Neural cell (in vitro differentiated cells): ENCODE results near the gene TOLLIP. TPM values are rescaled to one million over a fixed set of nuclear protein-coding genes. Genes with fewer than 3 reads are reported as not detected.
A peak's percentile ranks its signal among the peaks of the same experiment; 100 is the strongest.

Experiments used
- H2AFZ ChIP-seq: fragments of 200-600, 300-800 bp; sonication (generic), shearing (Covaris generic); 2 replicates; pipeline ENCODE4 v1.6.0; 2014; ENCODE audit warnings: low read depth, mild to moderate bottlenecking, antibody characterized with exemption, low read length, moderate library complexity
- H3F3A ChIP-seq: fragments of 200-600 bp; shearing (Covaris generic); 2 replicates; pipeline ENCODE4 v1.6.1; 2016; ENCODE audit warnings: mild to moderate bottlenecking, moderate library complexity, mixed read lengths, antibody characterized with exemption, low read length; ENCODE audit not compliant: insufficient read depth, poor library complexity, severe bottlenecking
- H3K27ac ChIP-seq: fragments of 200-600, 300-800 bp; sonication (generic), shearing (Covaris generic); 2 replicates; pipeline ENCODE4 v1.5.1; 2014; ENCODE audit warnings: mild to moderate bottlenecking, low read length, moderate library complexity
- H3K27me3 ChIP-seq: fragments of 300-800, 200-600 bp; sonication (generic), shearing (Covaris generic); 2 replicates; pipeline ENCODE4 v1.6.0; 2014; ENCODE audit warnings: mild to moderate bottlenecking, low read depth, low read length, moderate library complexity; ENCODE audit not compliant: insufficient read depth
- H3K36me3 ChIP-seq: fragments of 300-800, 200-600 bp; sonication (generic), shearing (Covaris generic); 2 replicates; pipeline ENCODE4 v1.5.1; 2014; ENCODE audit warnings: mild to moderate bottlenecking, antibody characterized with exemption, low read length, moderate library complexity; ENCODE audit not compliant: insufficient read depth
- H3K4me2 ChIP-seq: fragments of 300-800, 200-600 bp; sonication (generic), shearing (Covaris generic); 2 replicates; pipeline ENCODE4 v1.6.0; 2014; ENCODE audit warnings: mild to moderate bottlenecking, low read length
- H3K4me3 ChIP-seq: fragments of 300-800, 200-600 bp; sonication (generic), shearing (Covaris generic); 2 replicates; pipeline ENCODE4 v1.5.1; 2014; ENCODE audit warnings: mild to moderate bottlenecking, low read length, moderate library complexity
- H3K79me2 ChIP-seq: fragments of 200-600 bp; shearing (Covaris generic); replicated peaks from 2 replicates; pipeline ENCODE4 v1.6.0; 2014; ENCODE audit warnings: mild to moderate bottlenecking, low read length, moderate library complexity; ENCODE audit not compliant: insufficient read depth
- H3K9ac ChIP-seq: fragments of 300-800, 200-600 bp; sonication (generic), shearing (Covaris generic); 2 replicates; pipeline ENCODE4 v1.6.1; 2016; ENCODE audit warnings: mild to moderate bottlenecking, low read length, mixed read lengths
- H3K9me2 ChIP-seq: fragments of 200-600 bp; shearing (Covaris generic); 2 replicates; pipeline ENCODE4 v1.6.1; 2016; ENCODE audit warnings: mild to moderate bottlenecking, low read length, mixed read lengths; ENCODE audit not compliant: insufficient read depth
- H3K9me3 ChIP-seq: fragments of 200-600, 300-800 bp; sonication (generic), shearing (Covaris generic); 2 replicates; pipeline ENCODE4 v1.6.1; 2016; ENCODE audit warnings: mild to moderate bottlenecking, mixed run types, low read length, moderate library complexity, mixed read lengths
- H4K20me1 ChIP-seq: fragments of 200-600 bp; shearing (Covaris generic); 2 replicates; pipeline ENCODE4 v1.6.1; 2016; ENCODE audit warnings: mild to moderate bottlenecking, mixed run types; ENCODE audit not compliant: insufficient read depth
- CTCF ChIP-seq: fragments of 450-650 bp; IDR thresholded peaks from 2 replicates; pipeline ENCODE4 v1.5.1; 2014; ENCODE audit warnings: antibody characterized with exemption, mild to moderate bottlenecking, moderate library complexity; ENCODE audit not compliant: poor library complexity, severe bottlenecking
- EP300 ChIP-seq: fragments of 450-650 bp; conservative IDR thresholded peaks from 2 replicates; pipeline ENCODE4 v1.6.1; 2014; ENCODE audit warnings: antibody characterized with exemption, mild to moderate bottlenecking, moderate library complexity; ENCODE audit not compliant: poor library complexity, severe bottlenecking
- EZH2 ChIP-seq: fragments of 200-600, 300-800 bp; shearing (Covaris generic), sonication (generic); IDR thresholded peaks from 2 replicates; pipeline ENCODE4 v1.6.1; 2014; ENCODE audit warnings: antibody characterized with exemption, low read length, borderline replicate concordance, mild to moderate bottlenecking; ENCODE audit not compliant: insufficient read depth, poor library complexity, severe bottlenecking
- MXI1 ChIP-seq: fragments of 450-650 bp; conservative IDR thresholded peaks from 2 replicates; pipeline ENCODE4 v1.6.1; 2014; ENCODE audit warnings: antibody characterized with exemption, mild to moderate bottlenecking; ENCODE audit not compliant: poor library complexity, severe bottlenecking
- POLR2AphosphoS5 ChIP-seq: IDR thresholded peaks from 2 replicates; pipeline ENCODE4 v1.6.1; 2012
- RAD21 ChIP-seq: fragments of 450-650 bp; conservative IDR thresholded peaks from 2 replicates; pipeline ENCODE4 v1.6.1; 2014; ENCODE audit warnings: antibody characterized with exemption, mild to moderate bottlenecking, moderate library complexity
- REST ChIP-seq: IDR thresholded peaks from 2 replicates; pipeline ENCODE4 v1.6.1; 2012; ENCODE audit warnings: borderline replicate concordance
- SMC3 ChIP-seq: fragments of 450-650 bp; conservative IDR thresholded peaks from 2 replicates; pipeline ENCODE4 v1.6.1; 2014; ENCODE audit warnings: antibody characterized with exemption, mild to moderate bottlenecking, moderate library complexity; ENCODE audit not compliant: poor library complexity
- TAF1 ChIP-seq: IDR thresholded peaks from 2 replicates; pipeline ENCODE4 v1.6.1; 2012; ENCODE audit warnings: low read depth
- polyA plus RNA-seq: library from polyadenylated mRNA; depleted of rRNA; stranded (reverse); fragments of >200 nt; gene quantifications from 2 replicates; pipeline ENCODE4 v1.2.3, GENCODE V29; 2014

Gene TOLLIP
- polyA plus RNA-seq, 1 donor from 2014 or later: 24.1 TPM

DNA sequence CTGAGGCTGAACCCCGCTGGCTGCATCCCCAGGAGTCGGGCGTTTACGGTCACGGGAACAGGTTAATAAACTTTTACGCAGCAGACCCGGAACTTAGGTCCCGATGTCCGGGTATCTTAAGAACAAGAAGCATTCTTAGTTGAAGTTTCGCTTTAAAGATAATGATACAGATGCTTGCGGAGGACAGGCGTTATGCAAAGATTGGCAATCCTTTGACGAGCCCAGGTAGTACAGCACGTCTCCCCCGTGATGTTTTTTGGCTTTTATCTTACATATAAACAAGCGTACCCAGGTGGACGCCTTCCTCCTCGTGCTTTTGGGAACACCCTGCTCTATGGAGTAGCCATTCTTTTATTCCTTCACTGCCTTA is 871 bp upstream of the TOLLIP start:
- H3K27ac ChIP-seq: peak overlapping the region; percentile 85
- H3K79me2 ChIP-seq: peaks cover 24% of the 10 kb centered on the region
- H3K9ac ChIP-seq: peak overlapping the region; percentile 75
- H2AFZ ChIP-seq: peak overlapping the region; percentile 70
- peak overlapping the region; percentile 62 for H3K4me2 ChIP-seq
- H3K4me3 ChIP-seq: peak overlapping the region; percentile 91
- no peaks in the 10 kb centered on the region for H3K9me2 ChIP-seq
- TF ChIP-seq RAD21 (no peak), POLR2AphosphoS5 (no peak), TAF1 (no peak), MXI1 (no peak), REST (no peak), EP300 (no peak), EZH2 (no peak), SMC3 (no peak)
- H4K20me1 ChIP-seq: no peaks in the 10 kb centered on the region
- H3F3A ChIP-seq: no peaks in the 10 kb centered on the region
- no peaks in the 10 kb centered on the region for H3K27me3 ChIP-seq
- no peaks in the 10 kb centered on the region for H3K36me3 ChIP-seq
- H3K9me3 ChIP-seq: no peaks in the 10 kb centered on the region

GRCh38 chr11:1308743-1309497 is 512 bp downstream of the TOLLIP start:
- Histone ChIP-seq H3K27ac (peak overlapping the region; percentile 31), H4K20me1 (no peaks in the 10 kb centered on the region), H3K79me2 (peaks cover 29% of the 10 kb centered on the region), H3K9ac (peak overlapping the region; percentile 83), H3K9me3 (no peaks in the 10 kb centered on the region), H3K4me3 (peak overlapping the region; percentile 91), H2AFZ (no peak overlapping the region), H3K9me2 (no peaks in the 10 kb centered on the region), H3K27me3 (no peaks in the 10 kb centered on the region), H3K4me2 (peak overlapping the region; percentile 82), H3F3A (no peaks in the 10 kb centered on the region), H3K36me3 (no peaks in the 10 kb centered on the region)
- TF ChIP-seq SMC3 (no peak), RAD21 (no peak), EP300 (no peak), TAF1 (no peak), REST (no peak), EZH2 (no peak), CTCF (no peak), MXI1 (no peak), POLR2AphosphoS5 (no peak)
